SK-N-SH (cell line): Measurements from ENCODE around the gene CES3. TPM values are rescaled to one million over a fixed set of nuclear protein-coding genes. Genes with fewer than 3 reads are reported as not detected.

Experiments used
- CTCF ChIA-PET: fragments of 300-600, 350-600 bp; formaldehyde crosslinking; extraction: SDS; loops from one replicate; lab custom pipeline; 2021; lab: Yijun Ruan, JAX
- POLR2A ChIA-PET: fragments of 350-600 bp; sonication (Branson Sonifier 250); formaldehyde crosslinking; extraction: SDS; loops from one replicate; lab custom pipeline; 2020; ENCODE audit warnings: antibody characterized with exemption, inconsistent platforms; lab: Yijun Ruan, JAX
- DNase-seq: peaks from one replicate; pipeline ENCODE4 v3.0.0; 2012
- H2AFZ ChIP-seq: fragments of 200-600 bp; sonication (generic); 2 replicates; pipeline ENCODE4 v1.8.1; 2016; ENCODE audit warnings: antibody characterized with exemption, mild to moderate bottlenecking, low read depth
- H3F3A ChIP-seq: fragments of 200-600 bp; sonication (generic); replicated peaks from 2 replicates; pipeline ENCODE3; 2016; ENCODE audit warnings: antibody characterized with exemption, mild to moderate bottlenecking; ENCODE audit not compliant: insufficient read depth
- H3K27ac ChIP-seq, 2 experiments: fragments of 200-500 bp in 1 of 2; fragments of 200-600 bp in 1 of 2; sonication (Bioruptor generic) in 1 of 2; sonication (generic), shearing (Covaris generic) in 1 of 2; 2 replicates each; pipeline versions ENCODE4 v1.5.1 to v1.6.1; 2014 to 2016; ENCODE audit warnings: low read depth in 2 of 2, inconsistent platforms in 1 of 2, low read length in 1 of 2, mild to moderate bottlenecking in 1 of 2, mixed read lengths in 1 of 2
- H3K27me3 ChIP-seq: fragments of 200-600 bp; sonication (generic), shearing (Covaris generic); 2 replicates; pipeline ENCODE4 v1.6.1; 2016; ENCODE audit warnings: mixed run types; ENCODE audit not compliant: insufficient read depth
- H3K36me3 ChIP-seq, 2 experiments: fragments of 200-500 bp in 1 of 2; fragments of 200-600 bp in 1 of 2; sonication (Bioruptor generic) in 1 of 2; sonication (generic) in 1 of 2; replicated peaks in 1 of 2; 2 replicates each; pipeline versions ENCODE3 to v1.5.1; 2014 to 2016; ENCODE audit warnings: low read length in 1 of 2, mild to moderate bottlenecking in 1 of 2; ENCODE audit not compliant: insufficient read depth in 2 of 2, control insufficient read depth in 1 of 2
- H3K4me1 ChIP-seq, 2 experiments: fragments of 200-500 bp in 1 of 2; fragments of 200-600 bp in 1 of 2; sonication (Bioruptor generic) in 1 of 2; sonication (generic), shearing (Covaris generic) in 1 of 2; 2 replicates each; pipeline versions ENCODE4 v1.5.1 to v1.6.1; 2014 to 2016; ENCODE audit warnings: low read depth in 1 of 2, low read length in 1 of 2, mixed run types in 1 of 2; ENCODE audit not compliant: insufficient read depth in 2 of 2, control insufficient read depth in 1 of 2
- H3K4me2 ChIP-seq: fragments of 200-600 bp; sonication (generic), shearing (Covaris generic); 2 replicates; pipeline ENCODE4 v1.6.1; 2017; ENCODE audit warnings: mixed run types
- H3K4me3 ChIP-seq, 2 experiments: fragments of 200-500 bp in 1 of 2; fragments of 200-600 bp in 1 of 2; sonication (Bioruptor generic) in 1 of 2; sonication (generic), shearing (Covaris generic) in 1 of 2; 2 replicates each; pipeline versions ENCODE4 v1.5.1 to v1.8.1; 2014 to 2016; ENCODE audit warnings: low read depth in 2 of 2, inconsistent platforms in 1 of 2, low read length in 1 of 2, mild to moderate bottlenecking in 1 of 2, mixed read lengths in 1 of 2, moderate library complexity in 1 of 2
- H3K79me2 ChIP-seq: fragments of 200-600 bp; sonication (generic); 2 replicates; pipeline ENCODE4 v1.8.1; 2017; ENCODE audit warnings: mild to moderate bottlenecking; ENCODE audit not compliant: insufficient read depth
- H3K9ac ChIP-seq: fragments of 200-600 bp; sonication (generic); 2 replicates; pipeline ENCODE4 v1.6.1; 2017; ENCODE audit warnings: mixed run types
- H3K9me2 ChIP-seq: fragments of 200-600 bp; sonication (generic); 2 replicates; pipeline ENCODE4 v1.6.1; 2017; ENCODE audit warnings: mixed run types
- H3K9me3 ChIP-seq: fragments of 200-600 bp; sonication (generic); 2 replicates; pipeline ENCODE4 v1.6.1; 2017; ENCODE audit warnings: mixed run types, mild to moderate bottlenecking, moderate library complexity
- H4K20me1 ChIP-seq: fragments of 200-600 bp; sonication (generic); 2 replicates; pipeline ENCODE4 v1.6.1; 2017; ENCODE audit warnings: mild to moderate bottlenecking, mixed run types; ENCODE audit not compliant: insufficient read depth
- CHD2 ChIP-seq: fragments of 150-350 bp; IDR thresholded peaks from 2 replicates; pipeline ENCODE4 v1.6.1; 2018; ENCODE audit warnings: low read length; ENCODE audit not compliant: partially characterized antibody
- ELF1 ChIP-seq: IDR thresholded peaks from 2 replicates; pipeline ENCODE4 v1.4.0; 2012
- FOSL2 ChIP-seq: IDR thresholded peaks from 2 replicates; pipeline ENCODE4 v1.4.0; 2012; ENCODE audit warnings: low read depth, mild to moderate bottlenecking, moderate library complexity, borderline replicate concordance
- FOXJ3 ChIP-seq: sonication (generic); formaldehyde crosslinking; IDR thresholded peaks from 2 replicates; pipeline ENCODE4 v1.5.1; 2020; ENCODE audit warnings: mild to moderate bottlenecking, missing genetic modification reagents
- FOXM1 ChIP-seq: IDR thresholded peaks from 2 replicates; pipeline ENCODE4 v1.4.0; 2012; ENCODE audit warnings: low read depth, mild to moderate bottlenecking
- GATA2 ChIP-seq: sonication (generic); formaldehyde crosslinking; IDR thresholded peaks from 2 replicates; pipeline ENCODE4 v1.5.0; 2020; ENCODE audit warnings: mild to moderate bottlenecking, missing genetic modification reagents
- JUND ChIP-seq: IDR thresholded peaks from 2 replicates; pipeline ENCODE4 v1.4.0; 2012
- MEF2A ChIP-seq: IDR thresholded peaks from 2 replicates; pipeline ENCODE4 v1.4.0; 2012; ENCODE audit warnings: low read depth, borderline replicate concordance
- NRF1 ChIP-seq: IDR thresholded peaks from 2 replicates; pipeline ENCODE4 v1.6.1; 2012; ENCODE audit warnings: low read depth, mild to moderate bottlenecking, low read length
- RCOR1 ChIP-seq: fragments of 150-350 bp; IDR thresholded peaks from 2 replicates; pipeline ENCODE4 v1.6.1; 2017; ENCODE audit warnings: antibody characterized with exemption, low read length
- RXRA ChIP-seq: IDR thresholded peaks from 2 replicates; pipeline ENCODE4 v1.4.0; 2012; ENCODE audit warnings: low read depth, mild to moderate bottlenecking, borderline replicate concordance
- SIN3A ChIP-seq: IDR thresholded peaks from 2 replicates; pipeline ENCODE4 v1.6.1; 2012; ENCODE audit warnings: low read depth, mild to moderate bottlenecking, low read length, moderate library complexity, borderline replicate concordance
- SMC3 ChIP-seq: IDR thresholded peaks from 2 replicates; pipeline ENCODE4 v1.6.1; 2012; ENCODE audit warnings: low read depth, low read length, improper control_type of control experiment
- TAF1 ChIP-seq: IDR thresholded peaks from 2 replicates; pipeline ENCODE4 v1.6.1; 2012; ENCODE audit warnings: low read depth, mild to moderate bottlenecking, low read length, moderate library complexity, borderline replicate concordance
- TCF12 ChIP-seq: IDR thresholded peaks from 2 replicates; pipeline ENCODE4 v1.4.0; 2012
- USF2 ChIP-seq: fragments of 150-350 bp; IDR thresholded peaks from 2 replicates; pipeline ENCODE4 v1.6.1; 2017; ENCODE audit warnings: antibody characterized with exemption, low read length, low read depth, borderline replicate concordance
- YY1 ChIP-seq: IDR thresholded peaks from 2 replicates; pipeline ENCODE4 v1.4.0; 2012; ENCODE audit warnings: low read depth, mild to moderate bottlenecking
- ZBTB33 ChIP-seq: IDR thresholded peaks from 2 replicates; pipeline ENCODE4 v1.4.0; 2012; ENCODE audit warnings: low read depth, borderline replicate concordance
- WGBS: methylation state at CpG from one replicate; pipeline ENCODE4 v1.1.6; 2017; ENCODE audit warnings: low lambda C conversion rate; 5-methylcytosine and 5-hydroxymethylcytosine counted together
- polyA plus RNA-seq, 3 experiments: library from polyadenylated mRNA; depleted of rRNA; stranded (reverse); fragments of >200 nt; gene quantifications; 2 replicates each; pipeline ENCODE4 v1.2.3, GENCODE V29; 2012

Gene CES3
- polyA plus RNA-seq, 1 of the 3 experiments (the other 2 are of a cell fraction) = 1.4 TPM

- no peaks in the 10 kb centered on the region for H3K9me3 ChIP-seq
- peaks cover 24% of the 10 kb centered on the region for H4K20me1 ChIP-seq
- peaks cover 33% of the 10 kb centered on the region for H3K79me2 ChIP-seq
- POLR2A ChIA-PET = no interaction called here
- DNase-seq = no peak
- H3K27ac ChIP-seq = no peak overlapping the region
- H3K4me2 ChIP-seq = no peak overlapping the region
- TF ChIP-seq CHD2 (no peak), JUND (no peak), TAF1 (no peak), SMC3 (no peak), FOXJ3 (no peak), NRF1 (no peak), MEF2A (no peak), RCOR1 (no peak), RXRA (no peak), ZBTB33 (no peak), ELF1 (no peak), FOXM1 (no peak), TCF12 (no peak), SIN3A (no peak), GATA2 (no peak), YY1 (no peak), FOSL2 (no peak), USF2 (no peak)
- H3K4me3 ChIP-seq = no peak overlapping the region
- CTCF ChIA-PET = interaction anchor here (1.0 to 3.9 kb wide), 2 partner anchors 12 to 45 kb away, joined by 3 to 20 read pairs; no protein-coding TSS in a partner anchor
- no peaks in the 10 kb centered on the region for H3K27me3 ChIP-seq
- no peaks in the 10 kb centered on the region for H3K9me2 ChIP-seq
- peaks cover 24 to 58% of the 10 kb centered on the region in 2 experiments for H3K36me3 ChIP-seq
- WGBS = 95% methylated on average over 10 of the region's 16 CpGs
- H3F3A ChIP-seq = peaks cover 5% of the 10 kb centered on the region
- H2AFZ ChIP-seq = no peak overlapping the region
- no peak overlapping the region for H3K9ac ChIP-seq
- H3K4me1 ChIP-seq = peaks cover 0 to 11% of the 10 kb centered on the region in 2 experiments; a peak in 1 of 4 replicates
Measured at GRCh38 chr16:66940236-66940635, 20.8 kb upstream of the CES3 start.
